IPS DF 19.7 (cell line): ENCODE measurements around the gene ELMO2.
"Not testable (repeated sequence)": the region's sequence is repeated elsewhere in the genome, so short reads cannot be mapped to it uniquely, and the experiment has no call there.

ENCODE experiments used
- DNase-seq: peaks from one replicate; pipeline ENCODE4 v3.0.0-alpha.2; 2013; ENCODE audit warnings: low read depth, low spot score

Gene ELMO2

GRCh38 chr20:46406986-46407670 lies 713 bp upstream of the ELMO2 start:
- no peak for DNase-seq

DNA sequence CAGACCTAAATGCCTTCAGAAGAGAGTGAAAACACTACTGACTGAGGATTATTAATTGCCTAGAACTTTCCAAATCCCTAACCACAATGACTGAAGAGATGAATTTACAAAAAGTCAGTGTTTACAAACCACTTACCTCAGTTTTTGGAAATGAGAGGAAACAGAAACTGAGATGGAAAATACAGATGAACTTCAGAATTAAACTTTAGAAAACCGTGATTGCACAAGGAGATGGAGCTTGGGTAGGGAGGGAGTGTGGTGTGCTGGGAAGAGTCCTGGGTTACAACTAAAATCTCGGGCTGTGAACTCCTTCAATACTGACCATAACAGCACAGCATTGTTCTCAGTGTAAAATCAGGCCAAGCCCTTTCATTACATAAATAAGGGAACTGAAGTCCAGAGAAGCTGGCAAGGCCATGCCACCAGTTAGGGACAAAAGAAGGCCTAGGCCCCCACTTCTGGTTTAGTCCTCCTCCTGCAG lies 4.0 kb downstream of the ELMO2 start:
- DNase-seq = no peak

DNA sequence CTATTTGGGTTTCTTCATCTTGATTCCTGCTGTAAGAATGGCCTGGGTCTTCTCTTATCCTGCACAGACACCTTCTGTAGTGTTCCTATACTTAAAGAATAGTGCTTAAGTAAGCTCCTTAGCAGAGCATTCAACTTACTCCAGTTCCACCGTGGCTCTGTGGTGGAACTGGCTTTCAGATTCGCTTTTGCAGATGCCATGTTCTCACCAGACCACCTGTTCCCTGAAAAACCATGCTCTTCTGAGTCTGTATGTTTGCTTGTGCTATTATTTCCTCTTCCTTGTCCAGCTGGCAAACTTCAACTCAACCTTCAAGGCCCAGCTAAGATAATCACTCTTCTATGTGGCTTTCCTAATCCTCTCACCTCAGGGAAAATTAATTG lies 4.9 kb downstream of the ELMO2 start:
- no peak for DNase-seq

DNA sequence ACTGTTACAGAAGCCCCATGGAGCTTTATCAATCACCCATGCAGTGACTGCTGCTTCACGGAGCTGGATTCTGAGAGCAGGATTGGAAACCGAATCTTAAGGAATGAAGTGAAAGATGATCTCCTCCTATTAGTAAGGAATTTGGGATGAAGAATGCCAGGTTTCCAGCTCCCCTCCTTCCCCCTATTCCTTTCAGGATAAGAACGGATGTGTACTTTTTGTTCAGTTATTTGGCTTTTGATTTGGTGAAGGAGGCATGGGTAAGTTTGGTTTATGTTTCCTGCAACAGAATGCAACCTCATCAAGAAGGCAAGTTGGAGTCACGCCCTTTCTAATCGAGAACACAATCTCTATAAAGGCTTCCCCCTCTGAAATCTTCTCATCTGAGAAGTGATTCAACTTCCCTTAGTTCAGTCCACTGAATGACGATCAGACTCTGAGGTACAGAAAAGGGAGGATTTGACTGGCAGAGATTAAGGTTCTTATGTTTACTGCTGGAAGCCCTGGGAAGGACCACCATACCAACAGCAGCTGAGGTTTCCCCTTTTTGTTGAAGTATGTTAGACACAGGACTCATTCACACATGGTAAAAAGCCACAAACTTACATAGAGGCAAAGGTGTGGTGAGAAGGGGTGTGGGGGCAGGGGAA lies 5.5 kb downstream of the ELMO2 start:
- no peak for DNase-seq

- DNase-seq = no peak
Observed at GRCh38 chr20:46400253-46400652, 6.2 kb downstream of the ELMO2 start.

DNA sequence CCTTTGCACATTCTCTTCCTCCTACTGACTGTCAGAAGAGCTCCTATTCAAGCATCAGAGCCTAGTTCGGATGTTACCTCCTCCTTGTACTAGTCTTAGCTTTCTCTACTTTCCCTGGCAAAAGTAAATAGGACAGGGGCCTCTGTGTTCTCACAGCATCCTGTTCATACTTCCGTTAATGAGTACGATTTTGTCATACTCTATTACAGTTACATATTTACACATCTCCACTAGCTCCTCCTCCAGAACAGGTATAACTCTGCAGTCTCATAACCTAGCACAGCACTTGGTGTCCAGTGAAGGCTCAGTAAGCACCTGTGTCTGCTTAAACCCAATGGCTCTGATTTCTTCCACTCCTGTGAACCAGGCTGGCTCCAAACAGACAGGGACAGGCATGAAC lies 7.0 kb downstream of the ELMO2 start:
- DNase-seq = no peak

- no peak for DNase-seq
Observed at GRCh38 chr20:46398963-46399362, 7.5 kb downstream of the ELMO2 start.

GRCh38 chr20:46396052-46396740 lies 10.2 kb downstream of the ELMO2 start:
- no peak for DNase-seq

DNA sequence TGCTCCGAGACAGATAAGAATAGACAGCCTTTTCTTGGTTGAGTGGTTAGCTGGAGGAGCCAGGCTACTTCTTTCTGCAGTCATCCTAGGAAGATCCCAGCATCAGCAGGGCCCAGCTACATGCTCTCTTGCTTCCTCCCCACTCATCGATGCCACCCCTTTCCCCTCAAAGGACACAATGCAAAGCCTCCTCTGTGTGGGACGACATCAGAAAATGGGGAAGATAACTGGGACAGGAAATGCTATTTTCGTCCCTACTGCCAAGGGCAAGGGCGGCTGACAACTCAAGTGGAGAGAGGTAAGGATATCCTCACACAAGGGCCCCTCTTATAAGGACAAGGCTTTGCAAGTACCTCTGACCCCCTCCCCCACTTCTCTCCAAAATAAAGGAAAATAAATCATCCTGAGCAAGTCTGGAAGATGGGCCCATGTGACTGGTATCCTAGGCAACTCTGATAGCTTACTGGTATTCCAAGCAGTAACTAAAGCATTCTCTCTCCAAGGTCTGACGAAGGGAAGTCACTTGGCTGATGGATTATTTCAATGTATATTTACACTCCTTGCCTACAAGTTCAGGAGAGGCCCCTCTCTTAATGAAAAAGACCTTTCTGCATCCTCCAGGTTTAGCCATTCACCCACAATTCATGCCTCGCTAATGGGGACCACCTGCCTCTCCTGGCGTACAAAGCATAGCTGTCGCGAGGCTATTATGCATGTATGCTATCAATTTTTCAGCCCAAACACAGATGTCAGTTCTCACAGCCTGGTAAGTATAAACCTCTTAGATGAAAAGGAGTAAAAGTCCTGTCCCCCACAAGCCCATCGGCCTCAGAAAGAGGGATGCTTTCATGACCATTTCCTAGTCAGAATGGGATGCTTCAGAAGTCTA lies 11.3 kb downstream of the ELMO2 start:
- DNase-seq = no peak

DNA sequence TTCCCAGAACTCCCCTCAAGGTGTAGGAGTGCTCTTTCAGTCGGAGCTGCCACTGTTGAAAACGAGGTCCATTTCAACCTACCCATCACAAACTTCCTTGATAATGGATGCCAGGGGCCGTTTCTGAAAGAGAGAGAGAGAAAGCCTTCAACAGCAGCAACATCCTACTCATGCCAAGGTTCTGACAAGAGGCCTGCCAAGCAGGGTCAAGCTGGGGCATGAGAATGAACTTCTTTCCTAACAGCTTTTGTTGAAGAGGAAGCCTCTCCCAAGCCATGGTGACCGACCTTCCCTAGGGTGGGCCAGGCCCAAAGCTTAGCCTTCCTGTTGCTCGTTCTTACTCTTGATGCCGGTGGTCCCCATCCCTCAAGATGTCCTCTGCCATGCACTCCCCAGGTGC lies 12.4 kb downstream of the ELMO2 start:
- DNase-seq = no peak

GRCh38 chr20:46388937-46389336 lies 17.5 kb downstream of the ELMO2 start:
- no peak for DNase-seq

- DNase-seq = no peak
Observed at GRCh38 chr20:46388201-46388836, 18.1 kb downstream of the ELMO2 start.

DNA sequence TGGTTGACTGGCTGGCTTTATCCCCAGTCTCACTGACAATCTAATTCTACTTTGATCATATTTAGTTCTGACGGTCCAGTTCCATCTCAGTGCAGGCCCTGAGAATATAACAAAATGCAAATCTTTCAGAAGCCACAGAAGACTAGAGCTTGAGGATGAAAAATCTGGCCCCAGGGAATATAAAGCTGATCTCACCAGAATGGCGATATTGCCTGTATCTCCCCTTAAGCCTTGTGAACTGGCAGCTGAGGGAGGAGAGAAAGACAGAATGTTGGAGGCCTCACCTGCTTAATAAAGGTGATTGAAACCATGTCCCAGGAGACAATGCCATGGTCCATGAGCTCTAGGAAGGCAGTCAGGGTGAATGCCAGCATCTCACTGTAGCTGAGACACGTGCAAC lies 19.4 kb downstream of the ELMO2 start:
- not testable (repeated sequence) for DNase-seq

- DNase-seq = no peak
Observed at GRCh38 chr20:46378412-46379009, 27.9 kb downstream of the ELMO2 start.

GRCh38 chr20:46377518-46377917 lies 28.9 kb downstream of the ELMO2 start:
- DNase-seq = no peak

DNA sequence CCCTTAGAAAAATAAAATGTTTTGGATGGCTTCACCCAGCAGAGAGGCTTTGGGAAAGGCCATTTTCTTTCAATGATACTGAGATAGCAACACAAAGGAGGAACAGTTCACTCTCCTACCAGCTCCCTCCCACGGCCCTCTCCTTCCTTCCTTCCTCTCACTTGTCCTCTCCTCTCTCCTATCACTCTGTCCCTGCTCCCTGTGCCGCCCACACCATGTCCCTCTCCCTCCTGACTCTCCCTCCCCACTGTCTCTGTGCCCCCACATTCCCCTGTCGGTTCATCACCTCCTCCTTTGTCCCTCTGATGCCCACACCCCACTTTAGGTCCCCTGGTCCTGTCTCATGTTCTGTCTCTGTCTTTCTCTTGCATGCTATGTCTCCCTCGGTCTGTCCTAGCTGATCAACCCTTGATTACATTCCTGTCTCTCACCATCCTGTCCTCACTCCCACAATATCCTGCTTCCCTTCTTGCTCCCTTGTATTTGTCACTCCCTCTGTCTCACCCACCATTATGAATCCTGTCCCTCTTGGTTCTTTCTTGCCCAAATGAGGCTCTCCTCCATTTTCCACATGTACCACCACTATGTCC lies 30.1 kb downstream of the ELMO2 start:
- no peak for DNase-seq

DNA sequence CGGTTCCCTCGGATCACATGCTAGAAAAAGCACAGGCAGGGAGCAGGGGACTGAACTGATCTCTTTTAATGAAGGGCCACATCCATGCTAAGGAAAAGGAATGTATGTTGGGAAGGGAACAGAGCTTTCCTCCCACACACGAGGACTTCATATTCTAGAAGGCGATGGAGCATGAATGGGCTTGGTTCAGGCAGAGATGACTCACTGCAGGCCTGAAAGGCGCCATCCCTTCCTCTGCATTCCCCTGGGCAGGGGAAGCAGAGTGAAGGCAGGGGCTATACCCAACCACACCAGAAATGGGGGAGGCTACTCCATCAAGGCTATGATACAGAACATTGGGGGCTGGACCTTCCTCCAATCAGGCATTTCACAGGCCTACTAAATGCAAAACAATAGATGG lies 30.6 kb downstream of the ELMO2 start:
- no peak for DNase-seq

- no peak for DNase-seq
Observed at GRCh38 chr20:46374383-46374782, 32.0 kb downstream of the ELMO2 start.

- no peak for DNase-seq
Observed at GRCh38 chr20:46371656-46372055, 34.8 kb downstream of the ELMO2 start.

DNA sequence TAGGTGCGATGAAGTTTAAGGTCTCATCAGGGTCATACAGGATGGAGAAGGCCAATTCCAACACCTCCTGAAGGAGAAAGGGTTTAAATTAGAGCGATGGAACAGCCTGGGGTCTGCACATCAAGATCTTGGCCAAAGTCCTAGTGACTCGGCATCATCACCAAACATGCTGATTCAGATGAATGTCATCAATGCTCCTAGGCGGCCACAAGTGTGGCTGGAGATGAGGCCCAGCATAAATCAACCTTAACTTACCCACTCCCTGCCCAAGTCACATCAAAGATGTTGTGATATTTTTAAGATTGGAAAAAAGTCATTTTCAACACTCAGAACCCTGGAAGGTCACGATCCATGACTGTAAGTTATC lies 37.5 kb downstream of the ELMO2 start:
- no peak for DNase-seq
